H9 (cell line): ENCODE data around the gene RNF128. TPM values are rescaled to one million over a fixed set of nuclear protein-coding genes. Genes with fewer than 3 reads are reported as not detected.

ENCODE experiments used
- DNase-seq: peaks from one replicate; pipeline ENCODE4 v3.0.0-alpha.2; 2017
- H2AFZ ChIP-seq: one replicate; pipeline ENCODE4 v1.6.1; 2013; ENCODE audit warnings: mild to moderate bottlenecking, low read length, control low read depth, moderate library complexity
- H2AK5ac ChIP-seq: 2 replicates; pipeline ENCODE4 v1.6.1; 2013; ENCODE audit warnings: low read length, control low read depth, mixed read lengths; ENCODE audit not compliant: insufficient read length
- H2BK120ac ChIP-seq: one replicate; pipeline ENCODE4 v1.6.1; 2013; ENCODE audit warnings: low read depth, mild to moderate bottlenecking, low read length, control low read depth, inconsistent platforms; ENCODE audit not compliant: poor library complexity, severe bottlenecking
- H2BK12ac ChIP-seq: 2 replicates; pipeline ENCODE4 v1.6.1; 2013; ENCODE audit warnings: low read length, control low read depth, mixed read lengths, low read depth; ENCODE audit not compliant: insufficient read length
- H2BK15ac ChIP-seq: 2 replicates; pipeline ENCODE4 v1.6.1; 2013; ENCODE audit warnings: low read depth, low read length, control low read depth
- H2BK20ac ChIP-seq: one replicate; pipeline ENCODE4 v1.6.1; 2013; ENCODE audit warnings: low read depth, mild to moderate bottlenecking, low read length, control low read depth, inconsistent platforms; ENCODE audit not compliant: poor library complexity, severe bottlenecking
- H2BK5ac ChIP-seq: 2 replicates; pipeline ENCODE4 v1.6.1; 2013; ENCODE audit warnings: low read length, control low read depth, mixed read lengths; ENCODE audit not compliant: insufficient read length
- H3K14ac ChIP-seq: 2 replicates; pipeline ENCODE4 v1.6.1; 2013; ENCODE audit warnings: low read length, control low read depth; ENCODE audit not compliant: insufficient read depth
- H3K18ac ChIP-seq: 2 replicates; pipeline ENCODE4 v1.6.1; 2013; ENCODE audit warnings: low read depth, mild to moderate bottlenecking, mixed read lengths, low read length, control low read depth; ENCODE audit not compliant: insufficient read length
- H3K23ac ChIP-seq: 2 replicates; pipeline ENCODE4 v1.6.1; 2013; ENCODE audit warnings: low read length, control low read depth, mixed read lengths, low read depth; ENCODE audit not compliant: insufficient read length
- H3K23me2 ChIP-seq: 2 replicates; pipeline ENCODE4 v1.6.1; 2013; ENCODE audit warnings: low read depth, mild to moderate bottlenecking, mixed read lengths, low read length, control low read depth; ENCODE audit not compliant: insufficient read length, poor library complexity, severe bottlenecking
- H3K27ac ChIP-seq: 2 replicates; pipeline ENCODE4 v1.5.1; 2013; ENCODE audit warnings: low read length, control low read depth, mixed read lengths, low read depth; ENCODE audit not compliant: insufficient read length
- H3K27me3 ChIP-seq: 2 replicates; pipeline ENCODE4 v1.6.1; 2013; ENCODE audit warnings: low read length, control low read depth, inconsistent platforms; ENCODE audit not compliant: insufficient read depth
- H3K4ac ChIP-seq: 2 replicates; pipeline ENCODE4 v1.6.1; 2013; ENCODE audit warnings: low read depth, mild to moderate bottlenecking, control low read depth, inconsistent platforms, low read length, moderate library complexity
- H3K4me1 ChIP-seq: 2 replicates; pipeline ENCODE4 v1.6.1; 2013; ENCODE audit warnings: low read length, control low read depth, inconsistent platforms; ENCODE audit not compliant: insufficient read depth
- H3K4me2 ChIP-seq: 2 replicates; pipeline ENCODE4 v1.6.1; 2013; ENCODE audit warnings: low read length, control low read depth, mixed read lengths; ENCODE audit not compliant: insufficient read length, insufficient read depth
- H3K56ac ChIP-seq: 2 replicates; pipeline ENCODE4 v1.6.1; 2013; ENCODE audit warnings: low read depth, mild to moderate bottlenecking, mixed read lengths, low read length, control low read depth; ENCODE audit not compliant: insufficient read length
- H3K79me1 ChIP-seq: 2 replicates; pipeline ENCODE4 v1.6.1; 2013; ENCODE audit warnings: low read depth, mild to moderate bottlenecking, moderate library complexity, low read length, control low read depth, inconsistent platforms; ENCODE audit not compliant: insufficient read depth, poor library complexity, severe bottlenecking
- H3K79me2 ChIP-seq: 2 replicates; pipeline ENCODE4 v1.6.1; 2013; ENCODE audit warnings: low read length, control low read depth, inconsistent platforms; ENCODE audit not compliant: insufficient read depth
- H3K9ac ChIP-seq: 2 replicates; pipeline ENCODE4 v1.6.1; 2013; ENCODE audit warnings: low read length, control low read depth, mixed read lengths; ENCODE audit not compliant: insufficient read length; ENCODE audit errors: extremely low read depth
- H3K9me3 ChIP-seq: one replicate; pipeline ENCODE4 v1.6.1; 2013; ENCODE audit warnings: low read depth, low read length, inconsistent platforms; ENCODE audit not compliant: control insufficient read depth
- H3T11ph ChIP-seq: one replicate; pipeline ENCODE4 v1.6.1; 2013; ENCODE audit warnings: mild to moderate bottlenecking, low read length, control low read depth, inconsistent platforms
- H4K20me1 ChIP-seq: one replicate; pipeline ENCODE4 v1.6.1; 2013; ENCODE audit not compliant: control insufficient read depth, insufficient read length, insufficient read depth
- H4K5ac ChIP-seq: 2 replicates; pipeline ENCODE4 v1.6.1; 2013; ENCODE audit warnings: low read depth, mild to moderate bottlenecking, mixed read lengths, low read length, control low read depth; ENCODE audit not compliant: insufficient read length
- H4K8ac ChIP-seq: replicated peaks from 2 replicates; pipeline ENCODE4 v1.6.1; 2013; ENCODE audit warnings: low read length, control low read depth, mixed read lengths, low read depth; ENCODE audit not compliant: insufficient read length
- H4K91ac ChIP-seq: 2 replicates; pipeline ENCODE4 v1.6.1; 2013; ENCODE audit warnings: low read depth, mild to moderate bottlenecking, moderate library complexity, mixed read lengths, low read length, control low read depth; ENCODE audit not compliant: insufficient read length
- H3K27ac Mint-ChIP-seq, 3 experiments: 2 replicates in 2 of 3; 3 replicates in 1 of 3; pipeline ENCODE4 v1.8.0; 2020 to 2021; ENCODE audit warnings: mixed read lengths in 3 of 3, mild to moderate bottlenecking in 1 of 3, moderate library complexity in 1 of 3
- H3K27me3 Mint-ChIP-seq: 2 replicates; pipeline ENCODE4 v1.8.0; 2021; ENCODE audit warnings: low read depth, mild to moderate bottlenecking, moderate library complexity, mixed read lengths
- H3K36me3 Mint-ChIP-seq, 3 experiments: 2 replicates in 2 of 3; 3 replicates in 1 of 3; pipeline ENCODE4 v1.8.0; 2020 to 2021; ENCODE audit warnings: low read depth in 3 of 3, mixed read lengths in 3 of 3; ENCODE audit not compliant: insufficient read depth in 1 of 3
- H3K4me1 Mint-ChIP-seq, 2 experiments: 2 replicates each; pipeline ENCODE4 v1.8.0; 2020; ENCODE audit warnings: mixed read lengths in 2 of 2
- H3K4me3 Mint-ChIP-seq, 2 experiments: 2 replicates in 1 of 2; 3 replicates in 1 of 2; pipeline ENCODE4 v1.8.0; 2020 to 2021; ENCODE audit warnings: mild to moderate bottlenecking in 2 of 2, mixed read lengths in 2 of 2, moderate library complexity in 1 of 2
- H3K9me3 Mint-ChIP-seq, 2 experiments: 2 replicates in 1 of 2; 3 replicates in 1 of 2; pipeline ENCODE4 v1.8.0; 2020; ENCODE audit warnings: mild to moderate bottlenecking in 2 of 2, mixed read lengths in 2 of 2, moderate library complexity in 1 of 2
- CTCF ChIP-seq: fragments of 200-600 bp; sonication (generic); conservative IDR thresholded peaks from 3 replicates; pipeline ENCODE4 v1.8.0; 2021; ENCODE audit warnings: antibody characterized with exemption, mild to moderate bottlenecking
- WGBS: extraction: QIAGEN DNeasy Blood & Tissue Kit; methylation state at CpG from one replicate; pipeline ENCODE4 v1.1.7; 2013; ENCODE audit warnings: missing lambda C conversion rate, low lambda C conversion rate, mixed read lengths; ENCODE audit not compliant: insufficient read length; ENCODE audit errors: extremely low coverage; 5-methylcytosine and 5-hydroxymethylcytosine counted together
- total RNA-seq: library from RNA; stranded (reverse); gene quantifications from 2 replicates; pipeline ENCODE4 v1.2.1, GENCODE V29; 2021

RNF128 gene
- total RNA-seq, 1 experiment from 2014 or later, result 0.13 TPM

GRCh38 chrX:106783716-106784115 is 57.2 kb downstream of the RNF128 start:
- Histone ChIP-seq H3K14ac (no peak overlapping the region), H4K8ac (no peak overlapping the region), H3K4ac (no peak overlapping the region), H4K91ac (no peak overlapping the region), H2BK5ac (no peak overlapping the region), H2AFZ (no peak overlapping the region), H3K9ac (no peak overlapping the region), H2BK15ac (no peak overlapping the region), H2BK12ac (no peak overlapping the region), H3T11ph (no peak overlapping the region), H3K56ac (no peak overlapping the region), H3K79me2 (no peaks in the 10 kb centered on the region), H4K20me1 (no peaks in the 10 kb centered on the region), H3K4me1 (no peaks in the 10 kb centered on the region; the same call in 1 of the 2 replicates), H4K5ac (no peak overlapping the region), H3K9me3 (no peaks in the 10 kb centered on the region), H3K18ac (no peak overlapping the region), H3K27me3 (no peaks in the 10 kb centered on the region), H3K23ac (no peak overlapping the region), H3K23me2 (no peaks in the 10 kb centered on the region), H2BK120ac (no peak overlapping the region), H3K27ac (no peak overlapping the region), H3K4me2 (peak overlapping the region; percentile 23), H3K79me1 (no peaks in the 10 kb centered on the region), H2BK20ac (no peak overlapping the region), H2AK5ac (no peak overlapping the region)
- Mint-ChIP-seq H3K4me3 (peak overlapping the region; percentile 7 to 62; a peak in 3 of 5 replicates), H3K36me3 (no peaks in the 10 kb centered on the region), H3K27me3 (no peaks in the 10 kb centered on the region; the same call in 1 of the 2 replicates), H3K27ac (peak overlapping the region in 1 of 3 experiments; percentile 90; a peak in 3 of 7 replicates), H3K4me1 (peaks cover 14 to 22% of the 10 kb centered on the region in 2 experiments), H3K9me3 (peaks cover 0 to 17% of the 10 kb centered on the region in 2 experiments; a peak in 2 of 5 replicates)
- DNase-seq, result peak; percentile 50
- TF ChIP-seq CTCF, result no peak
- WGBS, result no CpG with 5 or more reads among the region's 7 CpGs
